ENCODE data around the gene SLC66A1.

Gene SLC66A1

GRCh38 chr1:19326748-19327065 is 14.6 kb downstream of the SLC66A1 start:
- no peak for DNase-seq

GRCh38 chr1:19327301-19327700 is 15.2 kb downstream of the SLC66A1 start:
- DNase-seq, result no peak

- DNase-seq, result no peak
These were observed 15.6 kb downstream of the SLC66A1 start for GRCh38 chr1:19327736-19328135.

GRCh38 chr1:19328486-19328885 is 16.4 kb downstream of the SLC66A1 start:
- no peak for DNase-seq

GRCh38 chr1:19329188-19329587 is 17.1 kb downstream of the SLC66A1 start:
- DNase-seq, result no peak

GRCh38 chr1:19329611-19330010 is 17.5 kb downstream of the SLC66A1 start:
- DNase-seq, result no peak

GRCh38 chr1:19330449-19331135 is 18.5 kb downstream of the SLC66A1 start:
- DNase-seq, result no peak

- no peak for DNase-seq
These were observed 19.2 kb downstream of the SLC66A1 start for GRCh38 chr1:19331262-19331878.

- DNase-seq, result no peak
These were observed 20.7 kb downstream of the SLC66A1 start for GRCh38 chr1:19332832-19333231.

- no peak for DNase-seq
These were observed 21.6 kb downstream of the SLC66A1 start for GRCh38 chr1:19333587-19334354.

GRCh38 chr1:19336543-19336942 is 24.4 kb downstream of the SLC66A1 start:
- DNase-seq, result no peak

GRCh38 chr1:19337289-19337688 is 25.2 kb downstream of the SLC66A1 start:
- DNase-seq, result no peak

GRCh38 chr1:19338323-19338762 is 26.2 kb downstream of the SLC66A1 start:
- no peak for DNase-seq

- DNase-seq, result no peak
These were observed 27.2 kb downstream of the SLC66A1 start for GRCh38 chr1:19339214-19339861.

- DNase-seq, result no peak
These were observed 28.3 kb downstream of the SLC66A1 start for GRCh38 chr1:19340387-19340937.

GRCh38 chr1:19341201-19342061 is 29.3 kb downstream of the SLC66A1 start:
- peak; percentile 29 for DNase-seq

GRCh38 chr1:19342062-19342750 is 30.1 kb downstream of the SLC66A1 start:
- DNase-seq, result no peak

GRCh38 chr1:19342894-19343616 is 30.9 kb downstream of the SLC66A1 start:
- no peak for DNase-seq

GRCh38 chr1:19343617-19344350 is 31.7 kb downstream of the SLC66A1 start:
- DNase-seq, result no peak

GRCh38 chr1:19344372-19344810 is 32.3 kb downstream of the SLC66A1 start:
- peak; percentile 41 for DNase-seq
